ENCODE results near the gene MAPRE3.

DNA sequence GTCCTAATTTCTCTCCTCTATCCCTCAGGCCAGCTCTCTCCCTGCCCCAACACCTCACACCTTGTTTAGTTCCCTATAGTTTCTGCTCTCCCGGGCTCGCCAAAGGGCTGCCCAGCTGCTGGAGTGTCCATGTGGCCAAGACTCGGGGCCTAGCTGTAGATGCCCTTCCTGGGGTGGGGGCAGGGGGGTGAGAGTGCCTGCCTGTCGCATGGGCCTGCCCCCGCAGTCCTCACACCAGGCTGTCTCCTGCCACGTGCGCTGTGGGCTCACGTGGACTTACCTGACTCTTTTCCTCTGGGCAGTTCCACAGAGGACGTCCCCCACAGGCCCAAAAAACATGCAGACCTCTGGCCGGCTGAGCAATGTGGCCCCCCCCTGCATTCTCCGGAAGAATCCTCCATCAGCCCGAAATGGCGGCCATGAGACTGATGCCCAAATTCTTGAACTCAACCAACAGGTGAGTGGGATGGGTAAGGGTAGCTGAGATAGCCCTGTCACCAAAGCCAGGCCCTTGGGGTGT is 54.9 kb downstream of the MAPRE3 start:
- TF ChIP-seq POLR2A (IDR thresholded peaks at IDR 0.05; ENCODE audit: low read depth, low read length) = no peak
- TF ChIP-seq, protein P1, sequence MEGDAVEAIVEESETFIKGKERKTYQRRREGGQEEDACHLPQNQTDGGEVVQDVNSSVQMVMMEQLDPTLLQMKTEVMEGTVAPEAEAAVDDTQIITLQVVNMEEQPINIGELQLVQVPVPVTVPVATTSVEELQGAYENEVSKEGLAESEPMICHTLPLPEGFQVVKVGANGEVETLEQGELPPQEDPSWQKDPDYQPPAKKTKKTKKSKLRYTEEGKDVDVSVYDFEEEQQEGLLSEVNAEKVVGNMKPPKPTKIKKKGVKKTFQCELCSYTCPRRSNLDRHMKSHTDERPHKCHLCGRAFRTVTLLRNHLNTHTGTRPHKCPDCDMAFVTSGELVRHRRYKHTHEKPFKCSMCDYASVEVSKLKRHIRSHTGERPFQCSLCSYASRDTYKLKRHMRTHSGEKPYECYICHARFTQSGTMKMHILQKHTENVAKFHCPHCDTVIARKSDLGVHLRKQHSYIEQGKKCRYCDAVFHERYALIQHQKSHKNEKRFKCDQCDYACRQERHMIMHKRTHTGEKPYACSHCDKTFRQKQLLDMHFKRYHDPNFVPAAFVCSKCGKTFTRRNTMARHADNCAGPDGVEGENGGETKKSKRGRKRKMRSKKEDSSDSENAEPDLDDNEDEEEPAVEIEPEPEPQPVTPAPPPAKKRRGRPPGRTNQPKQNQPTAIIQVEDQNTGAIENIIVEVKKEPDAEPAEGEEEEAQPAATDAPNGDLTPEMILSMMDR (IDR thresholded peaks at IDR 0.05; ENCODE audit: extremely low read depth in 1 of 2, insufficient read depth in 1 of 2, low read depth in 1 of 2, low read length in 2 of 2) = no peak
- no peak for TF ChIP-seq EZH2 (IDR thresholded peaks at IDR 0.05; ENCODE audit: borderline replicate concordance, low read depth, low read length, severe bottlenecking)
- no peak for TF ChIP-seq POLR2AphosphoS5 (IDR thresholded peaks at IDR 0.05; ENCODE audit: insufficient read depth, low read depth, low read length)
- no peak for TF ChIP-seq JUN (IDR thresholded peaks at IDR 0.05; ENCODE audit: borderline replicate concordance, insufficient read depth, insufficient read length, low read depth)
- TF ChIP-seq FOS (IDR thresholded peaks at IDR 0.05; ENCODE audit: borderline replicate concordance, insufficient read depth, low read length) = no peak

Data from endothelial cell of umbilical vein (primary cell).